GM12873 (cell line): ENCODE results near the gene SIRPA.

Experiments
- TF ChIP-seq, protein P1 (sequence below): IDR thresholded peaks from 2 replicates; pipeline ENCODE4 v1.5.1; 2012; ENCODE audit warnings: low read depth, mild to moderate bottlenecking, moderate library complexity, low read length, control low read depth; ENCODE audit not compliant: insufficient read depth; ENCODE audit errors: missing control alignments

Gene SIRPA

DNA sequence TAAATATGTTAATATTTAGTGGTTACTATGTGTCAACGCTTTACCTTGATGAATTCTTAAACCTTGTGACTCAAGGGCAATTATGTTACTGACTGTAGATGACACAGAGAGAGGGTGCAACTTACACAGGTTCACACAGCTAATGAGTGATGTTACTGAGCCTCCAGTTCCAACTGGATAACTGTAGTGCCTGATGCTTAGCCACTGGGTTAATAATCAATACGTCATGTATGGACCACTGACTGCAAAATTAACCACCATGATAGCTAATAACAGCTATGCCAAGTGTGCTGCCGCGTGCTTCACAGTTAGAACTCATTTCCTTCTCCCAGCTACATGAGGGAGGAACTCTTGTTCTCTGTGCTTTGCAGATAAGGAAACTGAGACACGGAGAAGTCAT, 45.4 kb downstream of the SIRPA start:
- TF ChIP-seq, protein P1, sequence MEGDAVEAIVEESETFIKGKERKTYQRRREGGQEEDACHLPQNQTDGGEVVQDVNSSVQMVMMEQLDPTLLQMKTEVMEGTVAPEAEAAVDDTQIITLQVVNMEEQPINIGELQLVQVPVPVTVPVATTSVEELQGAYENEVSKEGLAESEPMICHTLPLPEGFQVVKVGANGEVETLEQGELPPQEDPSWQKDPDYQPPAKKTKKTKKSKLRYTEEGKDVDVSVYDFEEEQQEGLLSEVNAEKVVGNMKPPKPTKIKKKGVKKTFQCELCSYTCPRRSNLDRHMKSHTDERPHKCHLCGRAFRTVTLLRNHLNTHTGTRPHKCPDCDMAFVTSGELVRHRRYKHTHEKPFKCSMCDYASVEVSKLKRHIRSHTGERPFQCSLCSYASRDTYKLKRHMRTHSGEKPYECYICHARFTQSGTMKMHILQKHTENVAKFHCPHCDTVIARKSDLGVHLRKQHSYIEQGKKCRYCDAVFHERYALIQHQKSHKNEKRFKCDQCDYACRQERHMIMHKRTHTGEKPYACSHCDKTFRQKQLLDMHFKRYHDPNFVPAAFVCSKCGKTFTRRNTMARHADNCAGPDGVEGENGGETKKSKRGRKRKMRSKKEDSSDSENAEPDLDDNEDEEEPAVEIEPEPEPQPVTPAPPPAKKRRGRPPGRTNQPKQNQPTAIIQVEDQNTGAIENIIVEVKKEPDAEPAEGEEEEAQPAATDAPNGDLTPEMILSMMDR = no peak

DNA sequence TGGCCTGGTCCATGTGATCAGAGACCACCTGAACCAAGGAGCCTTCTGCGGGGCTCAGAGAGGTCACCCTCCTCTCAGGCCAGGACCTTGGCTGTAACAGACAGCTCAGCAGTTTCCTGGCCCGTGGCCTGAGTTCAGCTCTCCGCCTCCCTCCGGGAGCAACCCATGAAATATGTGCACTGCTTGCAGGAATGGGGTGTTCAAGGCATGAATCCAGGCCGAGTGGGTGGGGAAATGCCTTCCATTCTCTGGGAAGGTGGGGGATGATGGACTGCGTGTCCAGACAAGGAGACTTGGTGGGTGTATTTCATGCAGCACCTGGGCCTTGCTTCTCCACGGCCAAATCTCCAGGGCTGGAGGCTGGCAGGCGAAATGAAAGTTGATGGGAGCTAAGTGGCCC, 46.0 kb downstream of the SIRPA start:
- TF ChIP-seq, protein P1 = no peak

DNA sequence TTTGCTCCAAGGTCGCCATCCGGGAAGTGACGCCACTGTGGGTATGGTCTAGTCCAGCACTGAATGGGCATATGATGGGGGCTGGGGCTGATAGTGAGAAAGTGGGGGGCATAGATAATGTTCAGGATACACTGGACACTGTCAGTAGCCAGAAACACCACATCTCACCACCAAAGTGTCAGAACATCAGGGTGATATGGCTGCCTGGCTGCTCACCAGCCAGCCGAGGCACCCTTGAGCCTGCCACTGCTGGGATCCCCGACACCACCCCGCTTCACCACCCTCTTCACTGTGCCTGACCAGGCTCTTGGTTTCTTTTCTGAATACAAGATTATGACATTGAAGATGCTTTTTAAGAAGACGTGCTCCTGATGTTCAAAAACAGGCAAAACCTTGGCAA, 46.9 kb downstream of the SIRPA start:
- TF ChIP-seq, protein P1 = no peak

DNA sequence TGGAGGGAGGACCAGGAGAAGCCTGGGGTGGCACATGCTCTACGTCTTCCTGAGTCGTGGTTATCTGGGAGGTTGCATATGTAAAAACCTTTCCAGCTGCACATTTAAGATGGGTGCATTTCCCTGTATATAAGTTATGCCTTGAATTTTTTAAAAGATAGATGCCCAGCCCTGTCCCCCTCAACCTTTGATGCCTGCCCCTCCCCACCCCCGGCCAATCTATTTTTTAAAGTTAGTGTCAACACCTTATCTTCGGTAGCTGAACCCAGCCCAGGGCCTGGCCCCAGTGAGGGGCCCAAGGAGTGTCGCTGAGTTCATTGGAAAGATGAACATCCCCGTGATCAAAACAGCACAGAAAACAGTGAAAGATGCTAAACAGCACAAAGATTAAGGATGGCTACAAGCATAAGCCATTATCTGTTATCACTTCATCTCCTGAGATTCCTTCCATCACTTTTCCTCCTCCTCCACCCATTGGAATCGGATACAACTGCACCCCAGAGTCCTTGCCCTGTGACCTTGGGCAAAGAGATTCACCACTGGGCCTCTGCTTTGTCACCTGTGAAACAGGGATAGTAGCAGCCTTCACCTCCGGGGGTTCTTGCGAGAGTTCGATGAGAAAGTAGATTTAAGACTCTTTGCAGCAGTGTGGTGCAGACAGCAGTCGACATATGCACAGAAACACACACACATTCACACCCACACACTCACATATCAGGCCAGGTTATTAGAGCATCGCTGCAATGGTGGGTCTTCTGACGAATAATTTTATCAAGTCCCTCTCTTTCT, 47.5 kb downstream of the SIRPA start:
- TF ChIP-seq, protein P1 = no peak

DNA sequence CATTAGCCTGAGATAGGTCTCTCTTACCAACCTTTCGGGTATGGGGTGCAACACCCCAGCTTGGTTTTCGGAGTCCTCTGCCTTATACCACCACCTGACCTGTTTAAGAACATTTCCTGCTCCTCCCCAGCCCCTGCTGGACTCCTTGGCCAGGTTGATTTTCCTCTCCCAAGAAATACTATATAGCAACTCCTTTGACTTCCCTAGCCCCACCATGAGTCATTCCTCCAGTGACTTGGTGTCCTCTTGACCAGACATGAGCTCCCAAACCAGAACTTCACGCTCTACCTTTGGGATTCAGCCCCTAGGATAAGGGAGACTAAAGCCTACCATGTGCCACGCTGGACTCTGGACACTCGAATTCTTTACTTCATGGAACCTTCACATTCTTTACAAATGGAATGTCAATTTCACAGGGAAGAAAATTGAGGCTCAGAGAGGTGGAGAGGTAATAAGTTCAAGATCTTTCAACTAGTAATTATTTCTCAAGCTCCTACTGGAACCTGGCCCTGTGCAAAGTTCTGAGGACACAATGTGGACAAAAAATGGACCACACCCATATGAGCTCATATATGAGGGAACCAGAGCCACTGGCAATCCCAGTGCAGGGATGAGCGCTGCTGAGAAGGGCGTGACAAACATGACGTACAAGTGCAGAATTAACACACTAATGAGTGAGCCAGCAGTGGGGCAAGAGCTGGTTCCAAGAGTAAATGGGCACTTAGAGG, 48.2 kb downstream of the SIRPA start:
- TF ChIP-seq, protein P1 = no peak

DNA sequence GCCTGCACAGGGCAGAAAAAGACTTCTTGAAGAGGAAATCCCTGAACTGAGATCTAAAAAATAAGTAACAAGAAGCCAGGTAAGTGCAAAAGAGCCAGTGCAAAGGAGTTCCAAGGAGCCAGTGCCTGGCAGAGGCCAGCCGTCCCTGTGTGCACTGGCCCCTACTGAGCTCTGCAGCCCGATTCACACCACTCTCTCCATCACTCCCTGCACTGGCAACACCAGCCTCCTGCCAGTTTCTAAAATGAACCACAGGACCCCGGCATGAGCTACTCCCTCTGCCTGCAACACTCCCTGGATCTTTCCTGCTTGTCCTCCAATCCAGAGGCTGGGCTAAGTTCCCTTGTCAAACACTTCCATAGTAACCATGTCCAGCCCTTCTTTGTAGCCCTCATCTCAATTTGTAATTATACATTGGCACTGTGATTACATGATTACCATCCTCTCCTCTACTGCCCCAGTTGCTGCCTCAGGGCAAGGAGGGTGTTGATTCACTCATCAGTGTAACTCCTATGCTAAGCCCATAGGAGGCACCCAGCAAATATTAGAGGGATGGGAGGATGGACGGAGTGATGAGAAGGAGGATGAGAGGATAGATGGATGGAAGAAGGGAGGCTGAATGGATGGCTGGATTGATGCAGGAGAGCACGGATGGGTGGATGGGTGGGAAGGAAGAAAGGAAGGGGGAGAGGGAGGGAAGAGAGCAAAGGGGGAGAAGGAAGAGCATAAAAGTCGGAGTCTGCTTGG, 49.3 kb downstream of the SIRPA start:
- TF ChIP-seq, protein P1 = no peak

DNA sequence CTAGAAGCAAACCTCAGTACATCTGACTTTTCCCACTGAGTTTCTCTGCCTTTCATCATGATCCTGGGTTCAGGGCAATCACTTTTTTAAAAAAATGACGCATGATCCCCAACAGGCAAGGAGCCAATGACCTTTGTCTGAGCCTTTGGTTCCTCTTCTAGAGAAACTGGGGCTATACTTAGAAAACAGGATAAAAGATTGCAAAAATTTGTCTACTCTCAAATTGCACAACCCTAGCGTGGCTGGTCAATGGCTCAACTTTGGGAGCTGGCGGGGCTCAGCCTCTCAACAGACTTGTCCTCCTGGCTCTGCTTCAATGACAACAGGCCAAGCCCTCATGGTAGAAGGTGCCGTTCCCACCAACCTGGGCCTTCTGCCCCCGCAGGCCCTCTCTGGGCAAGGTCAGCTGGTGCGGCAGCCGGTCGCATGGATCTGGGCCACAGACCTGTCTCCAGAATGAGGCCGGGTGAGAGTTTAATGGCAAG, 50.0 kb downstream of the SIRPA start:
- TF ChIP-seq, protein P1 = no peak
